ENCODE measurements around the gene CTSE.

CTSE gene

DNA sequence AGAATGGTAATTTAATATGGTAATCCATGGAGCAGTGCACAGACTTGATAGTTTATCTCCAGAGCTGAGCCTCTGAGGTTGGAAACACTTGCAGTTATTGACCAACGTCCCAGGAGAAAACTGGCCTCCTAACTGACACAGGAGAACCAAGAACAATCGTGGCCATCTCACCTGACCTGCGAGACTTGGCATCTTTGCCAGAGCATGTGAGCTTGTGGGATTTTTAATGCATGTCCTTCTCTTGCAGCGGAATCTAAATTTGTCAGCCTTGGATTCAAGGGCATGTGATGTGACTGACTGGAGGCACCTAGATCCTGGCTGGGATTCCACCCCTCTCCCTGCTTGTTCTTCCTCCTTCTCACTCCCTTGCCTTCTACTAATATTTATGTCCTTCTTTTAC is 52.6 kb downstream of the CTSE start:
- no peak for DNase-seq (ENCODE audit: low spot score)

DNA sequence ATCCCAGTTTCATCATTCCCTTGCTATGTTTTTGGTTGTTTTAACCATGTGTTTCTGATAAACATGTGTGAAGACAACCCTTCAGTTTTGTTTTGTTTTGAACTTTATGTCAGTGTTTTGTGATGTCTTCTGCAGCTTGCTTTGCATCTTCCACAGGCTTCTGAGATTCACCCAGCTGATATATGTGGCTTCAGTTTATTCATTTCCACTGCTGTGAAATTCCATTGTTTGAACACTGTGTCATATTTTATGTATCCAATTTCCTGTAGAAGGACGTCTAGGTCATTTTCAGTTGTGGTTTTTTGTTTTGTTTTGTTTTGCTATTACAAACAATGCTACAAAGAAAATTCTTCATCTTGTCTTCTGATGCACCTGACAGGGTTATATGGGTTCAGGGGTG is 53.2 kb downstream of the CTSE start:
- no peak for DNase-seq (ENCODE audit: low spot score)

DNA sequence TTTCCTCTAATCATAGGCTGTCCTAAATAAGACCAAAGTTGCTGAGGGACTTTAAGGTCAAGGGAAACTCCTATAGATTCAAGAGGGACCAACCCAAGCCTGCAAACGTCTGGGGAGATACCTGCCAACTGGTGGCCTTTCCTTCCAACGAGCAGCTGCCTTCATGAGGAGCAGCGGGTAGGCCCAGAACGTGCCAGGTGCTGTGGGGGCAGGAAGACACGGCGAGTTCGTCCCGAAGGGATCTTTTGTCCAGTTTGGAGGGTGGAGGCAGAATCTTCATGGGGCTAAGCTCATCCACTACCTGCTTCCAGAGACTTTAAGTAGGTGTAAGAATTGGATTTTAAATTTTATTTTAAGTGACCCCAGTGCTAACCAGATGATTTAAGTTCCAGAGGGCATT is 54.5 kb downstream of the CTSE start:
- DNase-seq (ENCODE audit: low spot score), result no peak

DNA sequence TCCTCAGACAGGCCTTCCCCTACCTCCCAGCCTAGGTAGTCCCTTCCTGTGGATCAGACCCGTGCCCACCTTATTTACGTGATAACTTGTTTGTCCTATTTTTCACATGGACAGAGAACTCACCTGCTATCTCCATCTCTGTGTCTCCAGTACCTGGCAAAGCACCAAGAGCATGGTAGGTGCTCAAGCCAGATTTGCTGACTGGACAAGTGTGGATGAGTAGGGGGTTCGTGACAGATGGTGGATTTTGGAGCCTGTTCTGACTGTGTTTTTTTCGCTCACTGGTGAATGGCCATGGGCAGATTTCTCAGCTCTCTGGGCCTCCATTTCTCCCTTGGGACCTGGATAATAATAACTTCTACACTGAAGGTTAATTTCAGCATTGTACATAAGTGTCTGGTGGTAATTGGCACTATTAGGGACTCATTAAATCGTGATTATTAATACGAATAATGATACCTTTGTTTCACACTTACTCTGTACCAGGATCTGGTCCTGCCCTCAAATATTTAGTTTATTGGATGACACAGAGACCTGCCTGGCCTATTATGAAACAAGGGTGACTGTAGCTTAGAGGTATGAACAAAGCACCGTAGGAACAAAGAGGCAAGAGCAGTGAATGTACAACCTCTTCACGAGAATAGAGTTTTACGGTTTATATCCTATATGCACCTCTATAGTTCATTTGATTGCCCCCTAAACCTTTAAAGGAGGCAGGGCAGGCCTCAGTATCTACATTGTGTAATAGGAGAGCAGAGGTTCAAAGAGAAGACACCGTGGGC is 56.0 kb downstream of the CTSE start:
- DNase-seq (ENCODE audit: low spot score), result no peak

DNA sequence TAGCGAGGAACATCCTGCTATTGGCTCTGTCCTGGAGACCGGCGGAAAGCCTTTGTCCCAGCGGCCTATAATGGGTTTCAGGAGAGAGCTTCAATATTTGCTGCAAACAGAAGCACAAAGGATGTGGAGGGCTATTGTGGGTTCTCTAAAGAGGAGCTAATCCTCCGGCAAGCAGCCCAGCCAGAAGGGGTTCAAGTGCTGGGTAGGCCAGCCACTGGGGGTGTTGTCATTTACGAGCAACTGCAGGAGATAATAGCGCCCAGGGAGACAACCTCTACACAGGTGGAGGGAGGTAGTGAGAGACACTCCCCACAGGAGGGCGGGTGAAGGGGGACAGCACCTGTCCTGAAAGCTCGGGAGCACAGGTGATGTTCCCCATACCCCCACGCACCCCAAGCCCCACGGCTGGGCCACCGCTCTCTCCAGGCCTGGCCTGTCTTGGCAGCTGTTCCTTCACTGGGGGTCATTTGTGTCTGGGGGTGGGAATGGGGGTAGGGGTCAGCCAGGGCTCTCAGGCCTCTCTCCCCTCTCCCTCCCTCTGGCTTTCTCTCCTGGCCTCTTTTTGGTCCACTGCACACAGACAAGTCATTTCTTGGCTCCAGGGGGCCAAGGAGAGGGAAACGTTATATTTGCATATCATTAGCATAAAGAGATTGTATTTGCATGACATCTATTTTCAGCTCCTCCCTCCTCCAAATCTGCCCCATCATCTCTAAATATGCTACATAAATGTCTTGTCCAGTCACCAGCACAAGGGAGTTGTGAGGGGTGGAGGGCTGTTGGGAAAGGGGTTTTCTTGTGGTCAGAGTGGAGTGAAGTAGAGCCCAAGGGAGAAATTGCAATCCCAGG is 58.4 kb downstream of the CTSE start:
- DNase-seq (ENCODE audit: low spot score), result no peak

DNA sequence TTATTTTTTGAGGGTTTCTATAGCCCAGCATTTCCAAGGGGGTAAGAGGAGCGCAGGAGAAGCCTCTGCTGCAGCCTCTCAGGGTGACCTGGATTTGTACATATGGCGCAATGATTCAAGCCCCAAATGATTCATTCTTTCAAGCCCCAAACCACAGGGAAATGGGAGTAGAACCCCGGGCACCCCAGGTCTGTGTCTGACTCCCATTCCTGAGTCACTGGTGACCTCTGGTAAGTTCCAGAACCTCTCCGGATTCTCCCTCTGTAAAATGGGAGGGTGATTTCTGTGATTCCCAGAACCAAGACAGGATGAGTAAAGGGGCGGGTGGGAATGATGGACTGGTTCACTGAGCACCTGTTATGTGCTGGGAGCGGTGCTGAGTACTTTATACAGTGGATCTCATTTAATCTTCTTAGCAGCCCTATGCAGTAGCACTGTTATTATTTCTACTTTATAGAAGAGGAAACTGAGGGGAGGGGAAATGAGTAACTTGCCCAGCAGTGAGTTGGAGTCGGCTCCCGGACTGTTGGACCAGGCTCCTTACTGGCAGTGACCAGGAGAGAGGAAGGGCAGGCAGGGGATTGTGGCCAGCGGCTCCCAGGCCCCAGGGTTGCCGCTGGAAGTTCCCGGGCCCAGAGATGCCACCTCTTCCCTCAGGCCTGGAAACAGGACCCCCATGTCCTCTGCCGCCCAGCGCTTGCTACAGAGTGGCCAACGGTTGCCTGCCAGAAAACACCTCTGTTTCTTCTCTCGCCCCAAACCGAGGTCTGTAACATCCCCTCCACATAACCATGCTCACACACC is 60.1 kb downstream of the CTSE start:
- DNase-seq (ENCODE audit: low spot score), result no peak

DNA sequence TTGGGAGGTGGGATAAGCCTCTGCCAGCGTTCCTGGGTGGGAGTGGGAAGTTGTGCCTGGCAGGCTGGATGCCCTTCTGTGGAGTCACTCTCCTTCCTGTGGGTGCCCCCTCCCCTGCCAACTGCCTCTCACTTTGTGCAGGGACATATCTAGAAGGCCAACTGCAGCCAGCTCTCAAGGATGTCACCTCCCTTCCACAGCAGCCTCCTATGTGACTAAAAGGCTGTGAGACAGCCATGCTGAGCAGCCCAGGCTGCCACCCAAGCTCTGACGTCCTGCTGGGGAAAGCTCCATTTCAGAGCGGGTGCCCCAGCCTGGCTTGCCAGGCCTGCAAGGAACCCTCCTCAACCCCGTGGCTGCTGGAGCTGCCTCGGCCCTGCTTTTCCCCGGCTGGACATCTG is 60.9 kb downstream of the CTSE start:
- DNase-seq (ENCODE audit: low spot score), result no peak

DNA sequence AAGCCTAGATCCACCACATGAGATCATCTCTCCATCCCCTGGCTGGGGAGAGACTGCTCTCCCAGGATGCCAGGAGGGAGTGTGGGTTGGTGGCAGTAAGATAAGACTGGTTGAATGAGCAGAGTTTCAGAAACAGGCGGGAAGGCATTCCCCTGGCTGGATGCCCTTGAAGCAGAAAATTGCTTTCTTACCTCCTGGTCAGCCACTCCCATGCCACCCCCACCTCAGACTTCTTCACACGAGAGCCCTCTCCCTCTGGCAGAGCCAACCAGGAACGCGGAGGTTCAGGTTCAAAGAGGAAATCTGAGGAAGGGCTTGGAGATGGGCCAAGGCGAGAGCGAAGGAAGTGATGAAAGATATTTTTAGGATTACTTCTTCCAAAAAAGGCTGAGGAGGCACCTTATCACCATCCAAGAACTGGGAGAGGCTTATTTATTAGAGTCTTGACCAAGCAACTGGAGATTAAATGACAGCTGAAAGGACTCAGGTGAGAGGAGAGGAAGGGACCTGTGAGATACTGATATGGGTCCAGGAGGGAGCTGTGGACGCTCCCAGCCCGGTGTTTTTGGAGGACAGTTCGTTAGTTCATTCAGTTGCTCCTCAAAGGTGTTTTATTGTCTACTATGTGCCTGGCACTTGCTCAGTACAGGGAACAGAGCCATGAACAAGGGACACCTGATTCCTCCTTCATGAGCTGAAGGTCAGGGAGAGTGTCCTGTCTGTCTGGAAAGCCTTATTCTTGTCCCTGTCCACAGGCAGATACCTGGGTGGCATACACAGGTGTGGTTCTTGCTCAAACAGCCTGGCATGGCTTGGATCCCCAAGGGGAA is 61.5 kb downstream of the CTSE start:
- DNase-seq (ENCODE audit: low spot score), result no peak

DNA sequence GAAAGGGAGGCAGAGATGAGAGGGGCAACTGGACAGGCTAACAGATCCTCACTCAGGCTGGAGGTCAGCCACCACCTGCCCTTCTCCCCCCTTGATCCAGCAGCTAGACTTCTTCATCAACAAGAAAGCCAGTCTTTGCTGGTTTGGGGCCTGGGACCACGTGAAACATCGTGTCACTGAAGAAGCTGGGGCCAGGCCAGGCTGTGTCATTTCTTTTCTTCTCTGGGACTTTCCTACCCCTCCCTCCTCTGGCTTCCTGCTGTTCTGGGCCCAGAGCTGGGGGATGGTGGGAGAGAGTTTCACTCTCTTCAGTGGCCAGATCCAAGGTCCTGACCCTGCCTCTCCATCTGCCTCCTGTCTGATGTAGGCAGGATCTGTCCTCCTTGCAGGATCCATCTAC is 62.3 kb downstream of the CTSE start:
- no peak for DNase-seq (ENCODE audit: low spot score)

DNA sequence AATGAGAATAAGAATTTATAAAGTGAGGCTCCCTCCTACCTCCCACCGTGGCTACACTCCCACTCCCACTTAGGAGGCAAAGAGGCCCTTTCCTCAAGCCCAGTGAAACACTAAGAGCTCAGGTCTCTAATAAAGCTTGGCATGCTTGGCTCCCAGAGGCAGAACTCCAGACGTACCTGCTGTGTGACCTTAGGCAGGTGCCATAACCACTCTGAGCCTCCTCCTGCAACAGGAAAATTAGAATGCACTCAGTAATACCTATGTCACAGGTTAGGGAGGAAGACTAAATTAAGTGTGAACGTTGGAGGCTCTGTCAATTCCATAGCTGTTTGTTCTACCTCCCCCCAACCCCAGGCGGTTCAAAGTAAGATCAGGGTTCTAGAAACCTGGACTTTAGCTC is 63.9 kb downstream of the CTSE start:
- no peak for DNase-seq (ENCODE audit: low spot score)

Measured in CD4-positive, alpha-beta T cell treated with Interleukin-15 for 4 hours (primary cell).